HT1080 (cell line): Measurements from ENCODE around the gene CERKL. TPM values are rescaled to one million over a fixed set of nuclear protein-coding genes. Genes with fewer than 3 reads are reported as not detected.
A peak's percentile ranks its signal among the peaks of the same experiment; 100 is the strongest.

ENCODE experiments used
- DNase-seq: peaks from one replicate; pipeline ENCODE4 v3.0.0-alpha.2; 2015; ENCODE audit warnings: low read depth
- total RNA-seq: library from RNA; depleted of rRNA; stranded (reverse); fragments of >200 nt; shearing (Covaris generic); gene quantifications from 2 replicates; pipeline ENCODE4 v1.2.3, GENCODE V29; 2014

Gene CERKL
- total RNA-seq, 1 experiment from 2014 or later = not detected

DNA sequence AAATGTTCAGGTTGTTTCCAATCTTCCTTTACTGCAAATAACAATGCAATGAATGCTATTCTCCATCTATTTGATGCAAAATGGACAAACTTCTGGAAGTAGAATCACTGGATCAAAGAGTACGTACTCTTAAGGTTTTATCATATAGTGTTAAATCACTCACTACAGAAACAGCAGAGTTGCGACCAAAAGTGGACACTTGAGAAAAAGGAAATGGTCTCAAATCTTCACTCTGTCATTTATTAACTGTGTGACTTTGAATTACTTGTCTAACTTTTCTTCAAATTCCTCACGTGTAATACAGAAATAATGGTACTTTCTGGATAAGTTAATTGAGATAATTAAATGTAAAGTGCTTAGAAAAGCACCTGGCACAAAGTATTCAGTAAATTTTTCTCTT, 78.1 kb downstream of the CERKL start:
- DNase-seq = no peak

DNA sequence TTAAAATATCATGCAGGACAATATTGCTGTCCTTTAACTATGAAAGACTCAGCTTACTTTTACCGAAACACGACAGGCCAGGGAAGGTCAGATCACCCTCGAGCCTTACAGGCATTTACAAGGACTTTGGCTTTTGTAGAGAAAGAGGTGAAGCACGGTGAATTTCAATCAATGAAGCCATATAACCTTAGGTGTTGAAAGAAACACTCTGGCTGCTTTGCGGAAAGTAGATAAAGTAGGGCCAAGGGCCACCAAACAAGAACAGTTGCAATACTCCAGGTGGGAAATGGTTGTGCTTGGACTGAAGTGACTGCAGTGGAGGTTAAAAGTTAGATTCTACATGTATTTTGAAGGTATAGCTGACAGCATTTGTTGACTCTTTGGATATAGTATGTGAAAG, 80.5 kb downstream of the CERKL start:
- DNase-seq = no peak

DNA sequence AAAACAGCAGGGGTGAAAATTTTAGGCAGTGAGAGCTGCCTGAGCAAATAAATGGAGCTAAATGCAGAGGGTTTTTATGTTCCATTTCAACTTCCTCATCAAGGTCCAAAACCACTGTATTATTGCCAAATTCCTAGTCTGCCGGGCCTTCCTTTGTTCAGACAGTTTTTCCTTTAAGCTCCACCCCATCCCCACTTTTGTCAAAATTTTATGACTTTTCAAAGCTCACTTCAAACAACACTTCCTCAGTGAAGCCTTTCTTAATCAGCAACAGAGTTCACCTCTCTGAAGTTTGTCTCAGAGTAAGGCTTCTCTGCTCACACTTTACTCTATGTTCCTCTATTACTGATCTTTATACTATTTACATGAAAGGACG, 81.3 kb downstream of the CERKL start:
- no peak for DNase-seq

DNA sequence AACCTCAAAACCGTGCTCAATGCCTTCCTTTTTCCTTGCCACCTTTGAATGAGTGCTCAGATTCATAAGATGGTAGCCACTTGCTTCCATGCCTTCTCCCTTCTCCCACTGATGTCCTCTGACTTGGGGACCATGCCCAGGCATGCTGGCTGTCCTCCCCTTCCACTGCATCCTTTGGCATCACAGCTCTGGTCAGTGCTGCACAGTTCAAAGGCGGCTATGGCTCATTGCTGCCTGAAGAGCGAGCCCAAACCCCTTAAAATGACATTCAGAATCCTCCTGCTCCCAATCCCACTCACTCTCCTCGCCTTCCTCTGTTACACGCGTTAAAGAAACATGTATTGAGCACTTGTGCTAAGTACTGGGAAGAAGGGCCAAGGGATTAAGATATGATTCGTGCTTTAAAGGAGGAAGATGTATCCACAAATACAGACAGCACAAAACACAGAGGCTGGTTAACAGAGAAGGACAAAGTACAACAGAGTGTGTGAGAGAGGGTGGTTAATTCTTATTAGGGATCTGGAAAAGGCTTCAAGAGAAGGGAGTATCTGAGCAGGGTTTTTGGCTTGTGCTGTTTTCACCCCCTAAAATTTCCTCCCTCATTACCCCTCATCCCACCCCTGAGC, 81.8 kb downstream of the CERKL start:
- no peak for DNase-seq

DNA sequence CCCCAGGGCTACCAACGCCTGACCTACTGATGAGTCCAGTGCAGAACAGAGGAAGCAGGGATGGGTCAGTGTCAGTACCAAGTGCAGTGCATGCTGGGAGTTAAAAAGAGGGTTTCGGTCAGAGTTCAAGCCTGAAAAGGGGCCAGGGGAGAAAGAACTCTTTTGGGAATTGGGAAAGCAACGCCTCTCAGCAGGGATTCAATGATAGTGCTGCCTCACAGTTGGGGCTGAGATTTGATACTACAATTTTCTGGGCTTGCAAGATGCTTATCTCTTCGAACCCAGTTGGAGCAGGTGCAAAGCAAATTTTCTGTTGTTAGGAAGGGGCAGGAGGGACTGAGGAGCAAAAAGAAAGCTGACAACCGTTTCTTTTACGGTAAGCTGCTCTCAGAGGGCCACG, 82.6 kb downstream of the CERKL start:
- no peak for DNase-seq

DNA sequence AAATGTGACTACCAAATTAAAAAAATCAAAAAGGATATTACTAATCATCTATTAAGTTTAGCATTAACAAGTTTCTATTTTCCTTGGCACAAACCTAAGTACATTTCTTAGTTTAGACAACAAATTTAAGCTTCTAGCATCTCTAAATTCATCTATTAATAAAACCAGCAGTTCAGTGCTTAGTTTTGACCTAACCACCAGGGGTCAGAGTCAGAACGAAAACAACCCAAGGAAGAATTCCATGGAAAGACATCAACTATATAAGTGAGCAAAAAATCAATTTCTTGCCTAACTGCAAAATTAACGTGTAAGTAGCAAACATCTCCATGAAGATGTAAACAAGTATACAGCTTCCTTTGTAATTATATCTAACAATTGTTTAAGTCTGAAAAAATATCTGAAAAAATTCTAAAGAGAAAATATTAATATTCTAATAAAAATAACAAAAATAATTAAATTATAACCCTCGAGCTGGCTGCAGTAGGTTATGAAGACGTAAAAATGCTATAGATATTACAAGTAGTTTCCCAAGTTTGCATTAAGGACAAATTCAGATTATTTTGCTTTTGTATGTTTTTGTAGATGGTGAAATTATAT, 83.7 kb downstream of the CERKL start:
- DNase-seq = peak; percentile 28

DNA sequence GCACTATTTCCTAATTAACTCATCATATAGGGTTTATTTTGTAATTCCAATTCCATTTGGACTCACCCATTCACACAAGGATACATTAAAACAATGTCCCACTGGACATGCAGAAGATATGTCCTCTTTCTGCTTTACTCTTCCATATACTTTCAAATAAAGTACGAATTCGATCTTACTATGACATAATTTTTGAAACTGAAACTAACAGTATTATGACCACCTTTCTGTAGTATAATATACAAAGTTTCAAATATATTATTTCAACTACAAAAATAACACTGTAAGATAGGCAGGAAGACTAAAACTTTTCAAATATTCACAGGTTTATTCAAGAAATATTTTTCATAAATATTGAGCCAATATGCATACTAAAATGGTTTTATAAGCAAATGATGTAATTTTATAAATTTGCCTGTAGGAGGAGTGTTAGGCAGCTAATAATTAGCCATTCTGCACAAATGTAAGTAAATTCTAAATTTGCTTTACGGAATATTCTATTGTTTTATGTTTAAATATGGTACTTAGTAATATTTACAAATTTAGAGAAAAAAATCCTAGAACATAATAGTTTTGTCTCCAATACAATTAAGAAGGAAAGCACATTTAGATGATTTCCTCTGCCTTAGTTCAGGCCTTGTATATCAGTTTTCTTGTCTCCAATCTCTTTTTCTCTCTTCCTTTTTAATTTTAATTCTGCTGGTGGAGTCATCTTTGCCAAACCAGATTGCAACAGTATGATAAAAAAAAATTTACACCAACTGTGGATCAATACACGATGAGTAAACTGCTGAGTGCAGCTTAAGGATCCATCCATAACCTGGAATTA, 85.9 kb downstream of the CERKL start:
- DNase-seq = no peak

DNA sequence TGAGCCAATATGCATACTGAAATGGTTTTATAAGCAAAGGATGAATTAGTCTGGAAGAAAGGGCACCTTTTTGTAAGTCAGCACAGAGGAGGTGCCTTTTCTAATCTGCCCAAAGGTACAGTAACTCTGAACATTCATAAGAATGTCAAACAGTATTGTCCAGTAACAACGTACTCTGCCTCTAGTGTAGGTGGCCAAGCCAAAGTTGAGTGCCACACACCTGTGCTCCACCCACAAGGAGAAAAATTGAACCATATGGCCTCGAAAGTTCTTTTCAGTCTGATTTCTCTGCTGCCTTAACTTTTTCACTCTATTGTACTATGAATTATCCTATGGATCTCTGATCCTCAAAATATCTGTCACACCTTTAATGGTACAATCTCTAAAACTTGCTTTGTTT, 86.8 kb downstream of the CERKL start:
- DNase-seq = no peak

DNA sequence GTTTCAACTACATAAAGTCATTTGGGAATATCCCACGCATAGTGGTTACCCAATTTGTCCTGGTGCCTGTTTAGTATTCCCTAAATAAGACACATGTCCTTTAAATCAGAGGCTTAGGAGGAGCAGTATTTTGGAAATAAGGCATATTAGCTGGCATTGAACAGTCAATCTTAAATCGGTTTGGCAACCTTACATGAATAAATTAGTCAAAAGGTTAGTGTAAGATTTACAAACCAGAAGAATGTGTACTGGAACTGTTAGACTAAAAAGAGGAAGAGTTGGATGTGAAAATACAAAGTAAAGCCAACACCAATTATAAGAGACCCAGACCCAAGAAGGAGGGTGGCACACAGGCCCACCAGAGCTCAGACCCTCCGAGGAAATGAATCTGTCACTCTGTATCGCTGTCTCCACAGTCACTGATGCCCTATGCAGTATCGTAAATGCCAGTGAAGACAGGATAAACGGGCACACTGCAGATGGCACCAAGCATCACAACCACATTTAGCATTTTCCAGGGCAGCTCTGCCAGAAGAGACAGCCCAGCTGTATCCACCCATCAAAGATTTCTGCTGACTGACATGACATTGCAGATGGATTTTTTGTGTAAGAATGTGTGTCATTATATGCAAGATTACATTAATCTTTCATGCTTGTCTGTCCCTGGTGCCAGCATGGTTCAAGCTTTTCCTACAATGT, 90.4 kb downstream of the CERKL start:
- no peak for DNase-seq

DNA sequence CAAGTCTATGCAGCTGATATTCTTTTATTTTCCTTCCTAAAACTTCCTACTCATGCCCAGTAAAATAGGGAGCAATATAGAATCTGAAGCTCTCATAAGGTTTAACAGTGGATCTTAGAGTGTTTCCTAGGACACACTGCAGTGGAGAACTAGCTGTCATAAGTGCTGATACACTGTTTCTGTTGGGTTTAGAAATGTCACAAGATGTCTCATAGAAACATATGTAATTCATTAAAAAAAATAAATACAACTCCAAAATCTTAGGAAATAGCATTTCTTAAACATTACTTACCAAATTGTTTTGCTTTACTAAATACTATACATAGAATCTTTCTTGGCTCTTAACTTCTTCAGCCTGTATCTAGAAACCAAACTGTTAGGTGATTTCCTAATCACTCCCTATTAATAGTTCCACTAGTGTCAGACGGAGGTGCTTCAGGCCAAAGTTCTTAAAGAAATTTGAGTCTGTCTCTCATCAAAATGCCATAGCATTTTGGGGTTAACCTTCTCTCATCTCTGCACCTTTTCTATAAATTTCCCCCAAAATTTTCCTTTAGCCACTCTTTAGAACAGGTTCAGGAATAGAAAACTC, 93.7 kb downstream of the CERKL start:
- no peak for DNase-seq

DNA sequence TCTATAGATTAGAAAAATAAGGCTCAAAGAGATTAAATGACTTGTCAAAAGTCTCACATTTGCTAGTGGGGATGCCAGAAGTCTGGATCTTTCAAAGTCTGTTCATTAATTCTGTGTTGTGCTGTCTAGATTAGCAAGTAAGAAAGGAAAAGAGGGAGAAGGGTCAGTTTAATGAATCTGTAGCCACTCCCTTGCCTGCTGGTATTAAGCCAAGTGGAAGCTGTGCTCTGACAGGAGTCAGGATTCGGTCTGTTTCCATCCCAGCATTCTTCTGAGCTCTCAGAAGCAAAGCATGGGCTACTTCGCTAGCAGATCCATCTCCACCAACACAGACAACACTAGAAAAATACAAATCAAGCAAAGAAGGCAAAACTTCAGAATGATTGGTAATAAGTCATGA, 98.5 kb downstream of the CERKL start:
- DNase-seq = no peak

DNA sequence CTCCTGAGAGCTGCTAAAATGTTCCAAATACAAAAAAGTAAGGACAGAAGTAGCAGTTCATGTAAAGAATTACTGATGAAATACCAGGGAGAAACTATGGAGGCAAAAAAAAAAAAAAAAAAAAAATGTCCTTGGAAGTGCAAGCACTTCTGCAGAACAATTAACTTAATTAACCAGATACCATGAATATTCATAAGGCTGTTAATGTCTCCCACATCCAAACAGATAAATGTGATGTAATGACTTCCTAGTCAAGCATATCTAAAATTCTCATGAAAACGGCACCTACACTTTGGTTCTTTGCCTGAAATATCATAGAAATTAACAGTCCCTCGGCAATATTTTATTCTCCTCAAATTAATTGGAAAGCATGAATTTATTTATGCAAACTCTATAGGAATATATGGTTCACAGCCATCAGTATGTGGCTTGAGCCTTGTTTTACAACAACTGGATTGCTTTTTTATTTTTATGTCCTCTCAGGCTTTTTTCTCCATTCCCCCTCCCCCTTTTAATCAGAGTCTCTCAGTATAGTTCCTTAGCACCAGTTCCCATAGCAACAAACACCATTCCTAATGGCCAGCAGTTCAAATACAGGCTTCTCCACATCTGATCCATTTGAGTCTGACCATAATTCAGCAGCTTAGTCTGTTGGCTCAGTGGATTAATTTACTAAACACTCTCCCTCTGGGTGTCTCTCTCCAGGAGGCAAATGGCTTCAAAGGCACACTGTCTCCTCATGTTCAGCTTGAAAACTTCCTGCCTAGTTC, 102.7 kb downstream of the CERKL start:
- no peak for DNase-seq

DNA sequence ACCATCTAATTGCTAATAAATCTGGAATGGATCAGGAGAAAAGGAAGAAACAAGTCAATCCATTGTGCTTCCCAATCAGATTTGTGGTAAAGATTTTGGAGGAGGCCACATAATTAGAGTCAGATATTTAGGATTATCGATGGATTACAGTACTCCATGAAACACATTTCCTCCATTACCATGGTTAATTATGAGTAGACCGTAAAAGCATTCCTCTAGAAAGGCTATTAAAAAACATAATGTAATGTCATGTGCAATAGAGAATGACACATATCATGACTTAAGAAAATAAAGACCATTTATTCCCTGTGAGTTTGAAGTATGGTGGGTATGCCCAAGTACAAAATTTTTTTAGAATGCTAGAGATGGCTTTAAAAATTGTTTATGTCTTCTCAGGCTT, 103.7 kb downstream of the CERKL start:
- DNase-seq = no peak

DNA sequence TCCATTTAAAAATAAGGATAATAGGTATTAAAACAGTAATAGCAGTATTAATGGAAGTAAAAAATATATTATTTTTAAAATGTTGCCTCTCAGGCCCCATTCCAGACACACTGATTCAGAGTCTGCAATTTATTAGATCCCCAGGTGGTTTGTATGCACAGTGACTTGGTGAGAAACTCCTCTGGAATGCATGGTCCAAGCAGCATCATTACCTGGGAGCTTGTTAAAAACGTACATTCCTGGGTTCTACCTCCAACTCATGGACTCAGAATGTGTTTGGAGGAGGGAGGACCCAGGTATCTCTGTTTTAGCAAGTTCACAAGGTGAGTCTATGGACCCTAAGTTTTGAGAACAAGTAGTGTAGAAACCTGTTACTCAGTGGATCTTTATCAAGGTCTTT, 104.1 kb downstream of the CERKL start:
- DNase-seq = no peak

DNA sequence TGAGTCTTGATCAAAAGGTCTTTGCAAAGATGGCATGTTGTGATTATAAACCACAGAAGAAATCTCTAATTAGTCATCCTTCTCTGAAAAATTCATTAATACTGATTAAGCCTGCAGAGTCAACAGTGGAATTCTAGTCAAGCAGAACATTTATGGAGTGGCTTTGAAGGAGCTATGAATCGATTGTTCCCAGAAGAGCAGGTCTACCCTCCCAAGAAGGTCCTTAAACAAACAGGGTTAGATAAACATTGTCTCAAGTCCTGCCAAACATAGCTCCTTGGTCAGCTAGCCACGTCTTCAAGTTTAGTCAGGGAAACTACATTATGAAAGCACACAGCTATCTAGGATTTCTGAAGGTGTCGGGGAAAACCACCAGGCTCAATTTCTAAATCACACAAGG, 110.8 kb downstream of the CERKL start:
- DNase-seq = no peak

DNA sequence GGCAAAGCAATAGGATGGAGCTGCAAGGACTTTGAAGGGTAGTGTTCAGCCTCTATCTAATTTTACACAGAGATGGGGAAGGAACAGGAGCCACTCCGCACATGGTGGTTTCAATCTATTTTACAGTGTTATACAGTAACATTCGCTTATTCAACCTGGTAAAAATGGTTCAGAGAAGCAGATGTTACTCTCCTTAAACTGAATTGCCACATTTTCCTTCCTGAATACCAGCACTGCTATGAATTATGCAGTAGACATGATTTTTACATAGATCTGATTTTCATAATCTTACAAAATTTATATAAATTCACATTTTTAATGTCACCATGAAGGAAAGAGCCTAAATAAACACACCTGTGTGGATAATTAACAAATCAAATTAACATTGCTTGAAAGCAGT, 114.7 kb downstream of the CERKL start:
- DNase-seq = no peak

DNA sequence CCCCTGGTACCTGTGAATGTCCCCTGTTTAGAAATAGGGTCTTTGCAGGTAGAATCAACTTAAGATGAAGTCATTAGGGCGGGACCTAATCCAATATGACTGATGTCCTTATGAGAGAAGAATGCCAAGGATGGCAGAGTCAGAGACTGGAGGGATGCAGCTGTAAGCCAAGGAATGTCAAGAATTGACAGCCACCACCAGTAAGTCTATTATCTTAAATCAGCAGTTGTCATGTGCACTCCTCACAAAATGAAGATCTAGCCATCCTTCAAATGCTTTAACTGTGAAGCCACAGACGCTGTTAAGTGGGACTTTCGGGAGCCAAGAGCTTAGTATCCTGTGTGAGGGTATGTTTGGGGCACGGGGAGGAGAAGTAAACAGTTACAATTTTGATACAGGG, 116.5 kb downstream of the CERKL start:
- no peak for DNase-seq

DNA sequence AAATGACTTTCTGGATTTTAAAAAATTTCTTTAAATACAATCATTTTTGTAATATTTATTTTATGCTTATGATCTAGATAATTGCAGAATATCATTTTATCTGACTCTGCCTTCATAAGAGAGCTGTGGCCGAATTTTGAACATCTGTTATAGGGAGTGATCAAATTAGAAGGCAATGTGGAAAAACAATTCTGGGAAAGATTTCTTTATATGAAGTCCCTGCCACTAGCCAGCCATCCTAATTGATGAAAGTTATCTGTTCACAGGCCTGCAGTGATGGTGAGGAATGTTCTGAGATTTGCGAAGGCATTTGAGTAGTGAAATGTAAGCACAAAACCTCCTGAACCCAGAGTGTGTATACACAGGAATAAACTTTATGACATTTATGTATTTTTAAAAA, 120.2 kb downstream of the CERKL start:
- DNase-seq = no peak

DNA sequence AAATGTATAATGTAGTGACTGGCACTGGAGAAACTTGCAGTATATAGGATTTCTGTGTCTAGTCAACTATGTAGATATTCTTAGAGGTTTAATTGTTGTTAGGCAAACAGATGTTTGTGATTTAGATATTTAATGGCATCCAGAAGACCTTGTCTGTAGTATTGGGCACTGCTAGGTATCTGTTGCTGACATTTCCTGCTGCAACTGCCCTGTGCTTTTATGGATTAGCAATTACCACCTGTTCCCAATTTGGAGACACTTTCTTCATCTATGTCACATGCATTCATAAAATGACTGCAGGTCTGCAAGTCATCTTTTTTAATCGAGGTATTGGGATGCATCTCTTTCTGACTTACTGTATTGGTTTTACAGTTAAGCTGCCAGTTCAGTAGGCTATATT, 128.5 kb downstream of the CERKL start:
- no peak for DNase-seq

DNA sequence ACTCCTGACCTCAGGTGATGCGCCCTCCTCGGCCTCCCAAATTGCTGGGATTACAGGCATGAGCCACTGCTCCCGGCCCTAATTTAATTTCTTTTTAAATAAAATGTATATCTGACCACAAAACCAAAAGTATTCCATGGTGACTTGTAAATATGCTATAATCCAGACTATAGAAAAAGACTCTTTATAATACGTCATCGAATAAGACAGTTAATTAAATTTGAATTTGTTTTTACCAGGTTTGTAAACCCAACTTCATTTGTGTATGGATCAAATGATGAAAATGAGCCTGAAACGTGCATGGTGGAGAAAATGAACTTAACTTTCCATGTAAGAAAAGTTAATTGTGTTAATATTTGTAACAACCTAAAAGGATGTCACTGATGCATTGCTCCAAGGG, 129.8 kb downstream of the CERKL start:
- DNase-seq = no peak

DNA sequence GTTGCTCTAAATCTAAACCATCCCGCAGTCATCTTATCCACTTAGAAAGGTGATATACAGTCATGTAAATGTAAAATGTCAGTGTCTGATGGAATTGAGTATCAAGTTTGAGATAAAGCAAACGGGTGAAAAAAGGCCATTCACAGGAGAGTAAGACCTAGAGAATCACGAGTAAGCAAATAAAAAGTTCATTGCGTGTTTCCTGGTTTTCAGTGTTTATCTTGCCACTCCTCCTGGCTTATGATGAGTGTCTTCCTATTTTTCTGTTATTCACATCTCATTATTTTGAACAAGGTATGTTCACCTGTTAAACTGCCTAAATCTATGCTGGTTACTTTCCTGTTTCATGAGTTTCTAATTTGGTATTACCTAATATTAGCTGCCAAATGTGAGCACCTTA, 130.9 kb downstream of the CERKL start:
- DNase-seq = no peak
